Activated CD8-positive, alpha-beta memory T cell treated with anti-CD3 and anti-CD28 coated beads, Interleukin-2, amount 10 ng/mL, durations not matched to agents 7 days and 5 days (primary cell): Measurements from ENCODE around the gene SYDE2. TPM values are rescaled to one million over a fixed set of nuclear protein-coding genes. Genes with fewer than 3 reads are reported as not detected.
"Not testable (repeated sequence)": the region's sequence is repeated elsewhere in the genome, so short reads cannot be mapped to it uniquely, and the experiment has no call there.

Experiments
- ATAC-seq: fragments of 150-1000 bp; cut with Tn5 transposase; one replicate; pipeline ENCODE4 v1.10.0; 2021; ENCODE audit warnings: moderate library complexity
- CTCF ChIA-PET: fragments of 350-600 bp; sonication (Branson Sonifier 250); formaldehyde crosslinking; loops from one replicate; lab custom pipeline; 2021; ENCODE audit warnings: antibody characterized with exemption; lab: Charles Lee
- DNase-seq: peaks from one replicate; pipeline ENCODE4 v3.0.0-alpha.2; 2020
- H3K27ac Mint-ChIP-seq: one replicate; pipeline ENCODE4 v1.8.0; 2021; ENCODE audit warnings: mild to moderate bottlenecking, mixed read lengths
- H3K27me3 Mint-ChIP-seq: one replicate; pipeline ENCODE4 v1.8.0; 2021; ENCODE audit warnings: mixed read lengths
- H3K36me3 Mint-ChIP-seq: one replicate; pipeline ENCODE4 v1.8.0; 2021; ENCODE audit warnings: mild to moderate bottlenecking, mixed read lengths
- H3K4me1 Mint-ChIP-seq: one replicate; pipeline ENCODE4 v1.8.0; 2021; ENCODE audit warnings: mixed read lengths
- H3K4me3 Mint-ChIP-seq: one replicate; pipeline ENCODE4 v1.8.0; 2021; ENCODE audit warnings: mild to moderate bottlenecking, moderate library complexity, mixed read lengths
- H3K9me3 Mint-ChIP-seq: one replicate; pipeline ENCODE4 v1.8.0; 2022; ENCODE audit warnings: low read depth, mixed read lengths
- total RNA-seq, 2 experiments: library from RNA; stranded (reverse); gene quantifications; one replicate each; pipeline ENCODE4 v1.2.3, GENCODE V29; 2021

Gene SYDE2
- 1 to 10 TPM; 1.4 to 2.2 TPM for total RNA-seq

GRCh38 chr1:85200463-85201339, at the start of gene SYDE2:
Gene SYDE2 (minus strand): TSS chr1:85201016. CDS start chr1:85200996, 20 bp downstream.
- Mint-ChIP-seq H3K36me3 (no peaks in the 10 kb centered on the region), H3K4me1 (peaks cover 26% of the 10 kb centered on the region), H3K9me3 (no peaks in the 10 kb centered on the region), H3K4me3 (peak within 1 kb of the TSS; percentile 88), H3K27ac (peak within 1 kb of the TSS; percentile 68), H3K27me3 (peaks cover 25% of the 10 kb centered on the region)
- CTCF ChIA-PET: interaction anchor here (1.0 to 1.6 kb wide), 6 partner anchors 12 to 256 kb away, joined by 3 to 4 read pairs (median 3); no protein-coding TSS in a partner anchor
- ATAC-seq (peak; percentile 88), DNase-seq (peak; percentile 83)

- CTCF ChIA-PET: interaction anchor here (1.2 to 1.6 kb wide), 3 partner anchors 9 to 304 kb away, joined by 5 to 7 read pairs (median 5); no protein-coding TSS in a partner anchor
- H3K4me1 Mint-ChIP-seq: peaks cover 14% of the 10 kb centered on the region
- H3K27me3 Mint-ChIP-seq, ATAC-seq, DNase-seq, H3K27ac Mint-ChIP-seq, H3K4me3 Mint-ChIP-seq, H3K9me3 Mint-ChIP-seq: not testable (repeated sequence)
- H3K36me3 Mint-ChIP-seq: peaks cover 28% of the 10 kb centered on the region
These were observed 48.2 kb upstream of the SYDE2 start for GRCh38 chr1:85249042-85249441.

GRCh38 chr1:85245891-85246290, 45.1 kb upstream of the SYDE2 start:
- H3K36me3 Mint-ChIP-seq: peaks cover 19% of the 10 kb centered on the region
- H3K4me3 Mint-ChIP-seq: no peak overlapping the region

GRCh38 chr1:85245456-85245855, 44.6 kb upstream of the SYDE2 start:
- no peak for ATAC-seq
- Mint-ChIP-seq H3K4me3 (no peak overlapping the region), H3K27me3 (no peaks in the 10 kb centered on the region), H3K27ac (no peak overlapping the region), H3K36me3 (peaks cover 15% of the 10 kb centered on the region), H3K9me3 (peaks cover 3% of the 10 kb centered on the region), H3K4me1 (peaks cover 15% of the 10 kb centered on the region)
- CTCF ChIA-PET: interaction anchor here (0.8 to 3.3 kb wide), 2 partner anchors 9 to 246 kb away, joined by 3 to 15 read pairs; no protein-coding TSS in a partner anchor
- DNase-seq: no peak

More at GRCh38 chr1:85245891-85246290, 45.1 kb upstream of the SYDE2 start:
- DNase-seq: no peak
- H3K27ac Mint-ChIP-seq: no peak overlapping the region
- CTCF ChIA-PET: interaction anchor here (3.3 kb wide), 1 partner anchor 9 kb away, joined by 15 read pairs; no protein-coding TSS in a partner anchor
- H3K27me3 Mint-ChIP-seq: no peaks in the 10 kb centered on the region
- peaks cover 11% of the 10 kb centered on the region for H3K4me1 Mint-ChIP-seq
- ATAC-seq: no peak
- H3K9me3 Mint-ChIP-seq: peaks cover 3% of the 10 kb centered on the region

GRCh38 chr1:85244271-85245061, 43.6 kb upstream of the SYDE2 start:
- no peaks in the 10 kb centered on the region for H3K27me3 Mint-ChIP-seq
- H3K9me3 Mint-ChIP-seq: peaks cover 2% of the 10 kb centered on the region
- peaks cover 6% of the 10 kb centered on the region for H3K36me3 Mint-ChIP-seq
- CTCF ChIA-PET: interaction anchor here (0.8 to 3.3 kb wide), 5 partner anchors 10 to 309 kb away, joined by 3 to 15 read pairs (median 3); partner anchors contain the start of gene C1orf52
- no peak overlapping the region for H3K27ac Mint-ChIP-seq
- ATAC-seq: no peak
- H3K4me3 Mint-ChIP-seq: no peak overlapping the region
- peaks cover 16% of the 10 kb centered on the region for H3K4me1 Mint-ChIP-seq
- no peak for DNase-seq

GRCh38 chr1:85243372-85243771, 42.6 kb upstream of the SYDE2 start:
- no peaks in the 10 kb centered on the region for H3K27me3 Mint-ChIP-seq
- ATAC-seq (no peak), DNase-seq (no peak)
- H3K27ac Mint-ChIP-seq: no peak overlapping the region
- H3K9me3 Mint-ChIP-seq: no peaks in the 10 kb centered on the region
- peaks cover 4% of the 10 kb centered on the region for H3K36me3 Mint-ChIP-seq
- CTCF ChIA-PET: interaction anchor here (0.9 to 3.3 kb wide), 5 partner anchors 11 to 308 kb away, joined by 3 to 15 read pairs (median 3); partner anchors contain the start of gene C1orf52
- no peak overlapping the region for H3K4me3 Mint-ChIP-seq
- H3K4me1 Mint-ChIP-seq: peaks cover 16% of the 10 kb centered on the region

- CTCF ChIA-PET: interaction anchor here (0.8 to 2.2 kb wide), 13 partner anchors 8 to 305 kb away, joined by 3 to 19 read pairs (median 3); partner anchors contain the start of gene C1orf52
These were observed 39.8 kb upstream of the SYDE2 start for GRCh38 chr1:85240643-85241042.

GRCh38 chr1:85240174-85240601, 39.4 kb upstream of the SYDE2 start:
- Mint-ChIP-seq H3K36me3 (peaks cover 1% of the 10 kb centered on the region), H3K4me1 (peaks cover 14% of the 10 kb centered on the region), H3K27ac (no peak overlapping the region), H3K27me3 (peaks cover 3% of the 10 kb centered on the region), H3K4me3 (no peak overlapping the region), H3K9me3 (no peaks in the 10 kb centered on the region)
- DNase-seq (peak; percentile 48), ATAC-seq (peak; percentile 84)
- CTCF ChIA-PET: interaction anchor here (0.8 to 2.2 kb wide), 16 partner anchors 9 to 305 kb away, joined by 3 to 19 read pairs (median 4); partner anchors contain the start of gene C1orf52

More at GRCh38 chr1:85240643-85241042, 39.8 kb upstream of the SYDE2 start:
- DNase-seq: no peak
- Mint-ChIP-seq H3K4me3 (no peak overlapping the region), H3K4me1 (peaks cover 16% of the 10 kb centered on the region), H3K27ac (no peak overlapping the region), H3K9me3 (no peaks in the 10 kb centered on the region), H3K36me3 (peaks cover 1% of the 10 kb centered on the region), H3K27me3 (peaks cover 3% of the 10 kb centered on the region)
- no peak for ATAC-seq

- H3K27me3 Mint-ChIP-seq: peaks cover 5% of the 10 kb centered on the region
- ATAC-seq (no peak), DNase-seq (no peak)
- CTCF ChIA-PET: no interaction called here
- H3K36me3 Mint-ChIP-seq: peaks cover 1% of the 10 kb centered on the region
- H3K4me3 Mint-ChIP-seq: no peak overlapping the region
- H3K27ac Mint-ChIP-seq: no peak overlapping the region
- no peaks in the 10 kb centered on the region for H3K9me3 Mint-ChIP-seq
- peaks cover 9% of the 10 kb centered on the region for H3K4me1 Mint-ChIP-seq
These were observed 36.8 kb upstream of the SYDE2 start for GRCh38 chr1:85237613-85238012.

- H3K9me3 Mint-ChIP-seq: no peaks in the 10 kb centered on the region
- CTCF ChIA-PET: interaction anchor here (1.0 to 2.4 kb wide), 7 partner anchors 10 to 294 kb away, joined by 3 to 12 read pairs (median 4); a partner anchor contains a TSS
- DNase-seq: no peak
- no peak overlapping the region for H3K4me3 Mint-ChIP-seq
- ATAC-seq: peak; percentile 53
- H3K36me3 Mint-ChIP-seq: no peaks in the 10 kb centered on the region
- peaks cover 12% of the 10 kb centered on the region for H3K27me3 Mint-ChIP-seq
- no peak overlapping the region for H3K27ac Mint-ChIP-seq
- H3K4me1 Mint-ChIP-seq: no peaks in the 10 kb centered on the region
These were observed 29.6 kb upstream of the SYDE2 start for GRCh38 chr1:85230305-85230977.

GRCh38 chr1:85229574-85230097, 28.8 kb upstream of the SYDE2 start:
- Mint-ChIP-seq H3K36me3 (no peaks in the 10 kb centered on the region), H3K9me3 (no peaks in the 10 kb centered on the region), H3K4me1 (no peaks in the 10 kb centered on the region), H3K4me3 (no peak overlapping the region), H3K27me3 (peaks cover 12% of the 10 kb centered on the region), H3K27ac (no peak overlapping the region)
- CTCF ChIA-PET: interaction anchor here (0.7 to 1.5 kb wide), 5 partner anchors 10 to 285 kb away, joined by 3 to 5 read pairs (median 4); no protein-coding TSS in a partner anchor
- ATAC-seq: no peak
- DNase-seq: no peak

- H3K4me1 Mint-ChIP-seq: no peaks in the 10 kb centered on the region
- H3K27ac Mint-ChIP-seq: no peak overlapping the region
- DNase-seq: no peak
- H3K4me3 Mint-ChIP-seq: no peak overlapping the region
- CTCF ChIA-PET: interaction anchor here (0.7 to 1.3 kb wide), 2 partner anchors 11 to 14 kb away, joined by 3 to 5 read pairs; no protein-coding TSS in a partner anchor
- H3K9me3 Mint-ChIP-seq: no peaks in the 10 kb centered on the region
- no peaks in the 10 kb centered on the region for H3K36me3 Mint-ChIP-seq
- H3K27me3 Mint-ChIP-seq: peaks cover 12% of the 10 kb centered on the region
- ATAC-seq: no peak
These were observed 28.2 kb upstream of the SYDE2 start for GRCh38 chr1:85228972-85229371.
